Ishikawa (cell line): ENCODE measurements around the gene NEURL4.

Experiments used
- CEBPB ChIP-seq: IDR thresholded peaks from 2 replicates; pipeline ENCODE4 v1.6.1; 2012
- CREB1 ChIP-seq: IDR thresholded peaks from 2 replicates; pipeline ENCODE4 v1.6.1; 2012; ENCODE audit warnings: low read depth
- EGR1 ChIP-seq: IDR thresholded peaks from 2 replicates; pipeline ENCODE4 v1.6.1; 2012
- EP300 ChIP-seq: IDR thresholded peaks from 2 replicates; pipeline ENCODE4 v1.6.1; 2012; ENCODE audit warnings: borderline replicate concordance
- FOXM1 ChIP-seq: IDR thresholded peaks from 2 replicates; pipeline ENCODE4 v1.6.1; 2012; ENCODE audit warnings: low read depth, borderline replicate concordance
- NFIC ChIP-seq: IDR thresholded peaks from 2 replicates; pipeline ENCODE4 v1.6.1; 2012
- RAD21 ChIP-seq: IDR thresholded peaks from 2 replicates; pipeline ENCODE4 v1.6.1; 2012; ENCODE audit warnings: low read depth
- TAF1 ChIP-seq: IDR thresholded peaks from 2 replicates; pipeline ENCODE4 v1.6.1; 2012; ENCODE audit warnings: low read depth, mild to moderate bottlenecking
- TCF12 ChIP-seq: IDR thresholded peaks from 2 replicates; pipeline ENCODE4 v1.6.1; 2012; ENCODE audit warnings: low read depth
- TEAD4 ChIP-seq: IDR thresholded peaks from 2 replicates; pipeline ENCODE4 v1.6.1; 2012
- YY1 ChIP-seq: IDR thresholded peaks from 2 replicates; pipeline ENCODE4 v1.6.1; 2012; ENCODE audit warnings: low read depth
- ZBTB7A ChIP-seq: IDR thresholded peaks from 2 replicates; pipeline ENCODE4 v1.6.1; 2012; ENCODE audit warnings: low read depth
- TF ChIP-seq, protein P1 (sequence below): IDR thresholded peaks from 2 replicates; pipeline ENCODE4 v1.6.1; 2012
- TF ChIP-seq, protein P2 (sequence below): IDR thresholded peaks from 2 replicates; pipeline ENCODE4 v1.6.1; 2012
- TF ChIP-seq, protein P3 (sequence below): IDR thresholded peaks from 2 replicates; pipeline ENCODE4 v1.6.1; 2012; ENCODE audit warnings: low read depth, mild to moderate bottlenecking

The NEURL4 gene

DNA sequence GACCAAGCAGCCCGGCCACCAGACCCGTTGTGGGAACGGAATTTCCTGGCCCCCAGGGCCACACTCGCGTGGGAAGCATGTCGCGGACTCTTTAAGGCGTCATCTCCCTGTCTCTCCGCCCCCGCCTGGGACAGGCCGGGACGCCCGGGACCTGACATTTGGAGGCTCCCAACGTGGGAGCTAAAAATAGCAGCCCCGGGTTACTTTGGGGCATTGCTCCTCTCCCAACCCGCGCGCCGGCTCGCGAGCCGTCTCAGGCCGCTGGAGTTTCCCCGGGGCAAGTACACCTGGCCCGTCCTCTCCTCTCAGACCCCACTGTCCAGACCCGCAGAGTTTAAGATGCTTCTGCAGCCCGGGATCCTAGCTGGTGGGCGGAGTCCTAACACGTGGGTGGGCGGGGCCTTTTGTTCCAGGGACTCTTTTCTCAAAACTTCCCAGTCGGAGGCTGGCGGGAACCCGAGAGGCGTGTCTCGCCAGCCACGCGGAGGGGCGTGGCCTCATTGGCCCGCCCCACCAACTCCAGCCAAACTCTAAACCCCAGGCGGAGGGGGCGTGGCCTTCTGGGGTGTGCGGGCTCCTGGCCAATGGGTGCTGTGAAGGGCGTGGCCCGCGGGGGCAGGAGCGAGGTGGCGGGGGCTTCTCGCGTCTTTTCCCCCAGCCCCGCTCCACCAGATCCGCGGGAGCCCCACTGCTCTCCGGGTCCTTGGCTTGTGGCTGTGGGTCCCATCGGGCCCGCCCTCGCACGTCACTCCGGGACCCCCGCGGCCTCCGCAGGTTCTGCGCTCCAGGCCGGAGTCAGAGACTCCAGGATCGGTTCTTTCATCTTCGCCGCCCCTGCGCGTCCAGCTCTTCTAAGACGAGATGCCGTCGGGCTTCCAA lies 47.8 kb downstream of the NEURL4 start, which contains the start of gene SLC2A4:
SLC2A4 (plus strand) TSS at position 645 of the 879 bp plus-strand sequence; CDS start at position 862, 217 bp downstream.
- TF ChIP-seq CREB1 (no peak), EGR1 (peak; percentile 19; the same call in 1 of the 2 replicates), EP300 (no peak), NFIC (0 out of 2 replicates have a peak, but pooled peaks have one; percentile 7), CEBPB (no peak), ZBTB7A (peak; percentile 79), FOXM1 (no peak), TCF12 (no peak), TAF1 (no peak), YY1 (no peak), TEAD4 (no peak), RAD21 (no peak)
- TF ChIP-seq, protein P1, sequence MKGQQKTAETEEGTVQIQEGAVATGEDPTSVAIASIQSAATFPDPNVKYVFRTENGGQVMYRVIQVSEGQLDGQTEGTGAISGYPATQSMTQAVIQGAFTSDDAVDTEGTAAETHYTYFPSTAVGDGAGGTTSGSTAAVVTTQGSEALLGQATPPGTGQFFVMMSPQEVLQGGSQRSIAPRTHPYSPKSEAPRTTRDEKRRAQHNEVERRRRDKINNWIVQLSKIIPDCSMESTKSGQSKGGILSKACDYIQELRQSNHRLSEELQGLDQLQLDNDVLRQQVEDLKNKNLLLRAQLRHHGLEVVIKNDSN = peak; percentile 45
- TF ChIP-seq, protein P2, sequence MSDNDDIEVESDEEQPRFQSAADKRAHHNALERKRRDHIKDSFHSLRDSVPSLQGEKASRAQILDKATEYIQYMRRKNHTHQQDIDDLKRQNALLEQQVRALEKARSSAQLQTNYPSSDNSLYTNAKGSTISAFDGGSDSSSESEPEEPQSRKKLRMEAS = peak; percentile 91
- TF ChIP-seq, protein P3, sequence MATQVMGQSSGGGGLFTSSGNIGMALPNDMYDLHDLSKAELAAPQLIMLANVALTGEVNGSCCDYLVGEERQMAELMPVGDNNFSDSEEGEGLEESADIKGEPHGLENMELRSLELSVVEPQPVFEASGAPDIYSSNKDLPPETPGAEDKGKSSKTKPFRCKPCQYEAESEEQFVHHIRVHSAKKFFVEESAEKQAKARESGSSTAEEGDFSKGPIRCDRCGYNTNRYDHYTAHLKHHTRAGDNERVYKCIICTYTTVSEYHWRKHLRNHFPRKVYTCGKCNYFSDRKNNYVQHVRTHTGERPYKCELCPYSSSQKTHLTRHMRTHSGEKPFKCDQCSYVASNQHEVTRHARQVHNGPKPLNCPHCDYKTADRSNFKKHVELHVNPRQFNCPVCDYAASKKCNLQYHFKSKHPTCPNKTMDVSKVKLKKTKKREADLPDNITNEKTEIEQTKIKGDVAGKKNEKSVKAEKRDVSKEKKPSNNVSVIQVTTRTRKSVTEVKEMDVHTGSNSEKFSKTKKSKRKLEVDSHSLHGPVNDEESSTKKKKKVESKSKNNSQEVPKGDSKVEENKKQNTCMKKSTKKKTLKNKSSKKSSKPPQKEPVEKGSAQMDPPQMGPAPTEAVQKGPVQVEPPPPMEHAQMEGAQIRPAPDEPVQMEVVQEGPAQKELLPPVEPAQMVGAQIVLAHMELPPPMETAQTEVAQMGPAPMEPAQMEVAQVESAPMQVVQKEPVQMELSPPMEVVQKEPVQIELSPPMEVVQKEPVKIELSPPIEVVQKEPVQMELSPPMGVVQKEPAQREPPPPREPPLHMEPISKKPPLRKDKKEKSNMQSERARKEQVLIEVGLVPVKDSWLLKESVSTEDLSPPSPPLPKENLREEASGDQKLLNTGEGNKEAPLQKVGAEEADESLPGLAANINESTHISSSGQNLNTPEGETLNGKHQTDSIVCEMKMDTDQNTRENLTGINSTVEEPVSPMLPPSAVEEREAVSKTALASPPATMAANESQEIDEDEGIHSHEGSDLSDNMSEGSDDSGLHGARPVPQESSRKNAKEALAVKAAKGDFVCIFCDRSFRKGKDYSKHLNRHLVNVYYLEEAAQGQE = no peak

DNA sequence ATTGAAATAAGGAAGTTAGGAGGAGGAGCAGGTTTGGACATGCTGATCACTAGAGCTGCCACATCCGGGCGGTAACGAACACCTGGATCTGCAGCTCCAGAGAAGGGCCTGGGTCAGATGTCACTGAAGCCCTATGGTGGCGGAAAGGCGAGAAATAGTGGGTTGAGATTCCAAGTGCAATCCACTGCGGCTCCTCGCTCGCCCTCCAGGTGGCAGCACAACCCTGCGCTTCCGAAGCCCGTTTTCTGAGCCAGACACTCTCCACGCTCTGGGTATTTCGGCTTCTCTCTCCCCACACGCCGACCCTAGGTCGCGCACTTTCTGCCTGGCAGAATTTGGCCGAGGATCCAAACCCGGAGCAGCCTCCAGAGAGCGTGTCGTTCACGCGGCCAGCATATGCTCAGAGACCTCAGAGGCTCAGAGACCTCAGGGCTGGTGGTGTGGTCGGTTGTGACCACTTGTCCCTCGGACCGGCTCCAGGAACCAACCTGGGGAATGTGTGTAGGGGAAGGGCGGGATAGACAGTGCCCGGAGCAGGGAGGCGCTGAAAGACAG lies 48.5 kb downstream of the NEURL4 start:
- TF ChIP-seq RAD21 = peak; percentile 98
- TF ChIP-seq ZBTB7A = 0 out of 2 replicates have a peak, but pooled peaks have one; percentile 39
- TF ChIP-seq, protein P2 = peak; percentile 52
- TF ChIP-seq YY1 = 0 out of 2 replicates have a peak, but pooled peaks have one; percentile 32
- no peak for TF ChIP-seq CREB1
- TF ChIP-seq TEAD4 = peak; percentile 22; the same call in 1 of the 2 replicates
- TF ChIP-seq, protein P1 = no peak

DNA sequence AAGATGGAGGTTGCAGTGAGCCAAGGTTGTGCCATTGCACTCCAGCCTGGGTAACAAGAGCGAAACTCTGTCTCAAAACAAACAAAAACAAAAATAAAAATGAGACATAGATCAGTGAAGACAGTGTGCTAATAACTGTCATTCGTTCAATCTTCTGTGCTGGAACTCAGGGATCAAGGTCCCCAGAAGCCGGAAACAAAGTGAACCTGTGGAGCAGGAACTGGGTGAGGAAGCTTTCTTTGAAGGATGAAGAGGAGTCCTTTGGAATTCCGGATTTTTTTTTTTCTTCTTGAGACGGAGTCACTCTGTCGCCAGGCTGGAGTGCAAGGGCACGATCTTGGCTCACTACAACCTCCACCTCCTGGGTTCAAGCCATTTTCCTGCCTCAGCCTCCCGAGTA lies 49.7 kb downstream of the NEURL4 start:
- TF ChIP-seq FOXM1 = no peak
- TF ChIP-seq, protein P1 = no peak
- no peak for TF ChIP-seq EGR1
- TF ChIP-seq EP300 = no peak
- no peak for TF ChIP-seq YY1
- TF ChIP-seq TCF12 = no peak
- TF ChIP-seq CEBPB = no peak
- no peak for TF ChIP-seq ZBTB7A
- no peak for TF ChIP-seq TAF1
- TF ChIP-seq NFIC = no peak
- TF ChIP-seq, protein P3 = no peak

DNA sequence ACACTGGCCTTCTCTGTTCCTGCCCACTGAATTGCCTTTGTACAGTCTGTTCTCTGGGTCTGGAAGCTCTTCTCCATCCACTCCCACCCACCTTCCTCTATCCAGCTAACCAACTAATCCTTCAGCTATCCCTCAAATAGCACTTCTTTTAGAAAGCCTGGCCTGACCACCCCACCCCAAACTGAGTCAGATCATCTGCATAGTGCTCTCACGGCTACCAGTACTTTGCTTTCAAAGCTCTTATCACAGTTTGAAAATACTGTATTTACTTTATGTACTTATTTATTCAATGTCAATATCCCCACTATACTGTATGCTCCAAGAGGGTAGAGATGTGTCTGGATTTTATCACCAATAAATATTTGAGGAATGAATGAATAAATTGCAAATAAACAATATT lies 62.4 kb downstream of the NEURL4 start:
- TF ChIP-seq, protein P2 = no peak
- TF ChIP-seq TCF12 (no peak), CEBPB (no peak), CREB1 (no peak), ZBTB7A (no peak), NFIC (no peak), RAD21 (no peak), EGR1 (no peak), FOXM1 (no peak), TEAD4 (no peak)
- TF ChIP-seq, protein P3 = no peak
